ENCODE results near the gene PDZD8.

PDZD8 gene

GRCh38 chr10:117275121-117275520, 100.1 kb downstream of the PDZD8 start:
- no peak for DNase-seq

DNA sequence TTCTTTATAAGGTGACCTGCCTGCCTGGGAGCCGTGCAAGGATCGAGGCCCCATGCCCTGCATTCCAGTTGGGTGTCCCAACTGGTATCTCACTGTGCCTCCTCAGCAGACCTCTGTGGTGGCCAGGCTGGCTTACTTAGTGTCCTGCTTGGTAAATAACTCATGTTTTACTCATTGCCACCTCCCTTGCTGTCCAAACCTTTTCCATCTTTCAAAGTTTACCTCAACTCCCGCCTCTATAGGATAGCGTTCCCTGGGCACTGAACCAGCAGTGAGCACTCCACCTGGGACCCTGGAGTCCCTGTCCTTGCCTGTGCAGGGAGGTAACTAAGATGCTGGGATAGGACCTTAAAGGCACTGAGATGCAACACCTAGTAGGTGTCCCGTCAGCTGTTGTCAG, 100.7 kb downstream of the PDZD8 start:
- DNase-seq: no peak

DNA sequence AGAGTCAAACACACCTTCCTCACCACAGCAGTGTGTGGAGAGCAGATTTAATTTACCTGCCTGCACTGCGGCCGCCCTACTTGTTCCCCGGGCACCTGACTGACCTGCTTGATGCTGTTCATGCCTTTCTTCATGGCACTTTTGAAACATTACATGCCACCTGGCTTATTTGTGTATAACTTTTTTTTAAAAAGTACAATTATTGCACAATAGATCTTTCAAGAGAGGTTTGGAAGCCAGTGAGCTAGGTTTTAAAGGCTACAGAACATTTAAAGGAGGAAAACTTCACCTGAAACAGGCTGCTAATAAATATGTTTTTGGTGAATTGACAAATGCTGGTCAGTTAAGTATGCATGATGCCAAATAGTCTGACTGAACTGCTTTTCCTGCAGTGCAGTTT, 101.3 kb downstream of the PDZD8 start:
- no peak for DNase-seq

DNA sequence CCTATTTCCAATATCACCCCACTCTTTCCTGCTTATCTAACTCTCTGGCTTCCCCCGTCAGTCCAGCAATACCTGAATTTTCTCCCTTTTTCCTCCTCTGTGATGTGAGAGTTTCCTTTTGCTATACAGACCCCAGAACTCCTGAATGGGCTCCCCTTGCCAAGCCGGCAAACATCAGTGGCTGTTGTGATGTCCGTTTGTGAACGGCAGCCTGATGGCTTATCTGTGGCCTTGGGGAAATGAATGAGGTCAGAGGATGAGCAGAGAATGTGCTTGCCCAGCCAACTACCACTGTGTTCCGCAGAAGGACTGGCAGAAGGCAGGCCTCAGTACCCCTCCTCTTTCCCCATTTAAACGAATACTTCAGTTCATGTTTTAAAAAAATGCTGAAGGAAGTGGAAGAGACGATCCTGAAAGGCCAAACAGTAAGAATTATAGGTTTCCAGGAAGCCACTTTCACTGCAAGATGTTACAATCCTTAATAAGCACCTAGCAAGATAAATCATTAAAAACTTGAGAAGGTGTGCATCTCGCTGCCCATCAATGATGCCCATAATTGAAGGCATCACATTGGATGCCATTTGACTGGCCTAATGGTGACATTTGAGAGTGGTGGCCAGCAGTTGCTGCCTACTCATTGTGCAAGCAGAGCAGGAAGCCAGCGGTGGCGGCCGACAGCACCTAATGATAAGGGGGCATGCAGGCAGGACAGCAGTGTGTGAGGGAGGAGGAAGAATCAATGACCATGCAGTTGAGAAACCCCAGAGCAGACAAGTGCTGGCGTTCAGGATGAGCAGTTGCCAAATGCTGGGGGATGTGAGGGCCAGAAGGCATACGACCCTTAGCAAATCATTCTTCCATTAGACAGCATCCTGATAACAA, 102.8 kb downstream of the PDZD8 start:
- DNase-seq: no peak

DNA sequence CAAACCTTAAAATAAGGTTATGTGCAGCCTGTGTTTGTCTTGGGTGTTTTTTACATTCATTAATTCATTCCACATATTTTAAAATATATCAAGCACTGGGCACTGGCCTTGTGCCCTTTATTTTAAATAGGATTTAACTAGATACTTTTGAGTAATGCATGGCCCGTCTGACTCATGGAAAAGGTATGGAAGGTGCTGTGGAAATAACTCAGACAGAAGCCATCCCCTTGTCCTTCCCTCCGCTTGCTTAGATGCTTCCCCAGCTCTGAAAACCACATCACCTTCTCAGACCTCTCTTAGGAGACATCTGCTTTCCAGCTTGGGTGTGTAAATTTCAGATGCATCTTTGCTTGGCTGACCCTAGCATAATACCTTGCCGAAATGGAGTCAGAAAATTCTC, 103.8 kb downstream of the PDZD8 start:
- DNase-seq: no peak

- DNase-seq: no peak
These were observed 106.3 kb downstream of the PDZD8 start for GRCh38 chr10:117268907-117269306.

- DNase-seq: peak; percentile 33
These were observed 107.0 kb downstream of the PDZD8 start for GRCh38 chr10:117268258-117268657.

- no peak for DNase-seq
These were observed 108.4 kb downstream of the PDZD8 start for GRCh38 chr10:117266812-117267211.

- no peak for DNase-seq
These were observed 108.8 kb downstream of the PDZD8 start for GRCh38 chr10:117266400-117266799.

GRCh38 chr10:117264782-117265181, 110.5 kb downstream of the PDZD8 start:
- DNase-seq: peak; percentile 92

DNA sequence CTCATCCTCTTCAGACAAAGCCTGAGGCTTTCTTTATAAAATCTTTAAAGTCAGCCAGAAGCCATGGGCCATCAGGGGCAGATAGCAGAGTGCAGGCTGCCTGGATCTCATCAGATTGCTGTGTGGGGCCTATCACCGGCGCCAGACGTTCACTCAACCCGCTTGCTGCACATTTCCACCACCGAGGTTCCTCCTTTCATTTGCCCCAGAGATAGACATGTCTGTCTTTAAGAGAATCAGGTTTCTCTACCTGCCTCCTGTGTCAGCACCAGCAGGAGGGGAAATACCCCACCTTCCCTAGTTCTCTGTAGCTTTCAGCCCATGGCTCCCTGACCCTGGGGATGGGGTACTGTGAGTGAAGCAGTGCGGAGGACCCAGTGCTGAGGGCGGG, 112.3 kb downstream of the PDZD8 start:
- DNase-seq: no peak

DNA sequence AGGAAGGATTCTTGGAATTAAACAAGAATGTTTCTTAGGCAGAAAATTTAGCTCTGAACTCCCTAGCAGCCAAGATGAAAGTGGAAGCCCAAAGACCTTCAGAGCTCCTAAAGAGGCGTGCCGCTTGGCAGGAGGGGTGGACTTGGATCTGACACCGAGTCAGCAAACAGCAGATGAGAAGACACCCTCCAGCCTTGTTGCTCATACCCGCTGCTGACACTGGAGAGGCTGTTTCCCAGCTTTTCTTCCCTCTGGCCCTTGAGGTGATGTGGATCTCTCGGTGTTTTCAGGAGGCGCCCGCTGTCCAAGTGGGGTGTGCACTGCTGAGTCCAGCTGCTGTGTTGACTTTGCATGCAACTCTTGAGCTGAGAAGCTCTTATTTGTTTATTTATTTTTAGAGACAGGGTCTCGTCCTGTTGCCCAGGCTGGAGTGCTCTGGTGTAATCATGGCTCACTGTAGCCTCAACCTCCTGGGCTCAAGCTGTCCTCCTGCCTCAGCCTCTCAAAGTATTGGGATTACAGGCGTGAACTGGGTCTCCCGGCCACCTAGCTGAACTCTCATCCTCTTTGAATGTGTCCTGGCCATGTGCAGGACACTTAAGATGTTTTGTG, 112.8 kb downstream of the PDZD8 start:
- no peak for DNase-seq

- no peak for DNase-seq
These were observed 113.7 kb downstream of the PDZD8 start for GRCh38 chr10:117261501-117261900.

DNA sequence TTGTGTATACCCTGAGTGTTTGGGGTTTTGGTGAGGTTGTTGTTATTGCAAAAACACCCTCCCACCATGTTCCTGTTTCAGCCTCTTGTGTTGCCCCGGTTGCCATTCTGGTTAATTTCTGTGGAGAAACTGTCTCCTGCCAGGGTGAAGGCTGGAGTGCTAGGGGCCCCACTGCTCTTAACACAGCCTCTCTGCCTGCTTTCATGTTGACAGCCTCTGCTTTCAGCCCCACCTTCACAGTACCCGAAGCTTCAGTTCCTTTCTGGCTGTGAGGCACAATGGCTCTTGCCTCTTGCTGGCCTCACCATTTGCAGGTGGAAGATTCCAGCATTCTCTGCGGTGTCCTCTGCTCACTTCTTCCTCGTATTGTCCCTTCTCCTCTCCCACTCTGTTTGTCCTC, 115.2 kb downstream of the PDZD8 start:
- no peak for DNase-seq

- DNase-seq: no peak
These were observed 116.0 kb downstream of the PDZD8 start for GRCh38 chr10:117259279-117259678.

DNA sequence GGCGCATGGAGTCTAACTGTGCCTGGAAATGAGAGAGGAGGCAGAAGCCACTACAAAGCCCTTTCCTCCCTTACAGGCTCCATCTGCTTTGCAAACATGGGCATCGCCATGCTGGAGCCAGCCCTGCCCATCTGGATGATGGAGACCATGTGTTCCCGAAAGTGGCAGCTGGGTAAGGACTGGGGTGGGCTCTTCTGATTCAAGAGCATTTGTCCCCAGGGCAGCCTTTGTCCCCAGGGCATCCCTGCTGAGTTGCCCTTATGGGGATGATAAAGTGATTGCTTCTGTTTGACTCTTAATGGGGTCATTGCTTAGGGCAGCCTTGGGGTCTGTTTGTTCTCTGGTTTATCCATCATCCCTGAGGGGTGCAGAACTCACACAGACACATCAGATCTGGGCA, 117.5 kb downstream of the PDZD8 start:
- DNase-seq: no peak

- DNase-seq: no peak
These were observed 118.3 kb downstream of the PDZD8 start for GRCh38 chr10:117256910-117257309.

DNA sequence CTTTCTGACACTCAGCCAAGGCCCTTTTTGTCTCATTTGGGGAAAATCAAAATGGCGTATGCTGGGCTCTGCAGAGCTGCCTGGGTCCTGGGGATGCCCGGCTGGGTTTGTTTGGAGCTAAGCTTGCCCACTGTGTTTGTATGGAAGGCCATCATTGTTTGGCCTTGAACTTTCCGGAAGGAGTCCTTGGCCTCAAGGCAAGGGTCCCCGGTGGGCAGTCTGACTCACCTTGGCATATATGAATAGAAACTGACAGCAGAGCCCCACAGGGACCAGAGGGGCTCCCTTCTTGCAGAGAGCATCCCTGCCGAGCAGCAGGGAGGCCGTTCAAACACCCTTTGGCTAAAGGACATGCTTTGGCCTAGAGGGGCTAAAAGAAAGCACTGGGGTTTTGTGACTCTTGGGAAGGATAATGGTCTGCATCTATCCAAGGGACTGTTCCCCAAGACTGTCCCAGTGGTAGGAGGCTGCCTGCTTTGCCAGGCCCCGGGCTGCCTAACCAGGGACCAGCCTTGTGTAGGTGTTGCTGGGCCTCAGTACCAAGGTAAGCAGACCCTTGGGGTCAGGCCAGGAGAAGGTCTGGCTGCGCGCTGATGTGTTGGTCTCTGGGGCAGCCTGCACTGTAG, 119.3 kb downstream of the PDZD8 start:
- no peak for DNase-seq

DNA sequence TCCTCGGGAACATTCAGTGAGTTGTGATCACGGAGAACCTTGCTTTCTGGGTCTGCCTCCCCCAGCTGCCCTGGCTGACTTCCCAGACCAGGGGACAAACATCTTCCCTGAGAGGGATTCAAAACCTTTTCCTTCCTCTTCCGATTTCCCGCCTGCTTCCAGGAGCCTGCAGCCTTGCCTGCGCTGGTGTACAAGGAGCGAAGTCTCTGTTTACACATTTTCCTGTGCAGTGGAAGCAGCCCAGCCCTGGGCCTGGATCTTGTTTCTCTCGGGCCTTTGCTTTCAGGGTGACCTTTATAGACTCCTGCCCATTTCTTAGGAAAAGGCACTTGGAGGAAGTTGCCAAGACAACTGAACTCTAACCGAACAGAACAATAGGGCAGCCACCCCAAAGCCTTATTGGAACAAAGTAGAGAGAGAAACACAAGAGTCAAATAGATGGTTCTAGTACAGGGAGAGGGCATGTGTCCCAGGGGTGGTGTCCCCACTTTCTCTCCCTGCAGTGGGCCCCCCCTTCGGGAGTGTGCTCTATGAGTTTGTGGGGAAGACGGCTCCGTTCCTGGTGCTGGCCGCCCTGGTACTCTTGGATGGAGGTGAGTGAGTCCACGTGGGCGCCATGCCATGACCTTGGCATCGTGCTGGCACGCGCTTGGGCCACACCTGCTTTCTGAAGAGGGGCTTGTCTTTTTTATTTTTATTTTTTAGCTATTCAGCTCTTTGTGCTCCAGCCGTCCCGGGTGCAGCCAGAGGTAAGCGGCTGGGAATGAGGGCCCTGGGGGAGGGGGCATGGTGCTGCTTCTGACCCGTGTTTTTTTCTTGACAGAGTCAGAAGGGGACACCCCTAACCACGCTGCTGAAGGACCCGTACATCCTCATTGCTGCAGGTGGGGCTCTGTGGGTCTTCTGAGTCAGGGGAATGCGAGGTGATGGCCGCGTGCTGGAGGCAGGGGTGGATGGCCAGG, 120.2 kb downstream of the PDZD8 start:
- DNase-seq: no peak

DNA sequence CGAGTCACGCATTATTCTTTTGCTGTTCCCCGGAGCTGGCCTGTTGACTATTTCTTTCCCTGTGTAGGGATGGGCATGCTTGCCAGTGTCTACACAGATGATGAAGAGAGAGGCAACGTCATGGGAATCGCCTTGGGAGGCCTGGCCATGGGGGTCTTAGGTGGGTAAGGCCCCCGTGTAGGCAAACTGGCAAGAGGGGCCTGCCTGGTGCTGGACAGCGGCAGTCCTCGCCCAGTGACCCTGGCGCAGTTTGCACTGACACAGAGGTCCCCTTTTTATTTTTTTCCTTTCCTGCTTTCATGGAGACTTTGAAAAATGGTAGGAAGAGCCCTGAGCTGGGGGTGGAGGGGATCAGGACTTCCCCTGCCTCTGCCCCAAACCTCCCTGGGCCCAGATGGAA, 120.9 kb downstream of the PDZD8 start:
- no peak for DNase-seq

DNA sequence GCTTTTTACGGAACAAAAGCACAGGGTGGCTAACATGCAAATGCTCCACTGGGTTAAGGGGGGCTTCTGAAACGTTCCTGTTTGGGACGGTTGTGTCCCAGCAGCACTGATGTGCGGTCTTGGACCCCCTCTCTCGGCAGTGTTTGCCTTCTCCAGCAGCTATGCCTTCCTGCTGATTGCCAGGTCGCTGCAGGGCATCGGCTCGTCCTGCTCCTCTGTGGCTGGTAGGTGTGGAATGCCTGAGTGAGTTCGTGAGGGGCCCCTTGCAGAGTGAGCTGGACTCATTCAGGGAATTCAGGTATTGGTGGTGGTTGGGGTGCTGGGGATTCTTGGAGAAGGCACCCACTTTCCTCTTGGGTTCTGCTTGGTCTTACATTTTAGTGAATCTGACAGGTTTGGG, 121.3 kb downstream of the PDZD8 start:
- no peak for DNase-seq

- no peak for DNase-seq
These were observed 124.8 kb downstream of the PDZD8 start for GRCh38 chr10:117250411-117250810.

- DNase-seq: no peak
These were observed 125.6 kb downstream of the PDZD8 start for GRCh38 chr10:117249493-117250093.
